ENCODE results near the gene ARHGEF10L. TPM values are rescaled to one million over a fixed set of nuclear protein-coding genes. Genes with fewer than 3 reads are reported as not detected.
"Not testable (repeated sequence)": the region's sequence is repeated elsewhere in the genome, so short reads cannot be mapped to it uniquely, and the experiment has no call there.

ARHGEF10L gene
- total RNA-seq, 1 donor from 2014 or later: 33.1 TPM

GRCh38 chr1:17624611-17625233 lies 85.2 kb downstream of the ARHGEF10L start:
- TF ChIP-seq CTCF (IDR thresholded peaks at IDR 0.05; ENCODE audit: unreplicated experiment): no peak
- DNase-seq (ENCODE audit: low spot score in 2 of 2, unreplicated experiment in 2 of 2): no peak
- Mint-ChIP-seq H3K27ac (no peak overlapping the region), H3K36me3 (peaks cover 11% of the 10 kb centered on the region), H3K4me3 (no peak overlapping the region), H3K4me1 (no peaks in the 10 kb centered on the region), H3K9me3 (no peaks in the 10 kb centered on the region), H3K27me3 (ENCODE audit: low read depth) (no peaks in the 10 kb centered on the region)

GRCh38 chr1:17627239-17628052 lies 87.9 kb downstream of the ARHGEF10L start:
- Mint-ChIP-seq H3K4me1 (no peaks in the 10 kb centered on the region), H3K27ac (no peak overlapping the region), H3K9me3 (no peaks in the 10 kb centered on the region), H3K36me3 (peaks cover 7% of the 10 kb centered on the region), H3K4me3 (no peak overlapping the region), H3K27me3 (ENCODE audit: low read depth) (no peaks in the 10 kb centered on the region)
- DNase-seq (ENCODE audit: low spot score in 2 of 2, unreplicated experiment in 2 of 2): no peak
- no peak for TF ChIP-seq CTCF (IDR thresholded peaks at IDR 0.05; ENCODE audit: unreplicated experiment)

GRCh38 chr1:17629046-17629445 lies 89.5 kb downstream of the ARHGEF10L start:
- H3K36me3 Mint-ChIP-seq; H3K4me1 Mint-ChIP-seq; H3K27me3 Mint-ChIP-seq (ENCODE audit: low read depth); H3K9me3 Mint-ChIP-seq; DNase-seq (ENCODE audit: low spot score in 2 of 2, unreplicated experiment in 2 of 2); H3K4me3 Mint-ChIP-seq: not testable (repeated sequence)
- H3K27ac Mint-ChIP-seq: peak overlapping the region; percentile 39

GRCh38 chr1:17629460-17629859 lies 90.0 kb downstream of the ARHGEF10L start:
- Mint-ChIP-seq H3K4me1 (no peaks in the 10 kb centered on the region), H3K27me3 (ENCODE audit: low read depth) (no peaks in the 10 kb centered on the region), H3K27ac (no peak overlapping the region), H3K36me3 (peaks cover 2% of the 10 kb centered on the region), H3K4me3 (no peak overlapping the region), H3K9me3 (no peaks in the 10 kb centered on the region)
- DNase-seq (ENCODE audit: low spot score in 2 of 2, unreplicated experiment in 2 of 2): no peak
- TF ChIP-seq CTCF (IDR thresholded peaks at IDR 0.05; ENCODE audit: unreplicated experiment): no peak

GRCh38 chr1:17630048-17630830 lies 90.7 kb downstream of the ARHGEF10L start:
- no peaks in the 10 kb centered on the region for H3K4me1 Mint-ChIP-seq

More at GRCh38 chr1:17630048-17630830, 90.7 kb downstream of the ARHGEF10L start:
- Mint-ChIP-seq H3K36me3 (peaks cover under 1% of the 10 kb centered on the region), H3K27me3 (ENCODE audit: low read depth) (no peaks in the 10 kb centered on the region), H3K4me3 (no peak overlapping the region), H3K9me3 (no peaks in the 10 kb centered on the region), H3K27ac (no peak overlapping the region)
- no peak for TF ChIP-seq CTCF (IDR thresholded peaks at IDR 0.05; ENCODE audit: unreplicated experiment)
- no peak for DNase-seq (ENCODE audit: low spot score in 2 of 2, unreplicated experiment in 2 of 2)
